Neuron (in vitro differentiated cells): ENCODE measurements around the gene B9D2.
A peak's percentile ranks its signal among the peaks of the same experiment; 100 is the strongest.
"Not testable (repeated sequence)": the region's sequence is repeated elsewhere in the genome, so short reads cannot be mapped to it uniquely, and the experiment has no call there.

Experiments used
- H2AFZ ChIP-seq: one replicate; pipeline ENCODE4 v1.6.1; 2013; ENCODE audit warnings: low read depth, mild to moderate bottlenecking, inconsistent platforms, low read length, moderate library complexity
- H3K27me3 ChIP-seq: one replicate; pipeline ENCODE4 v1.6.1; 2013; ENCODE audit warnings: low read length; ENCODE audit not compliant: insufficient read depth
- H3K36me3 ChIP-seq: one replicate; pipeline ENCODE4 v1.6.1; 2013; ENCODE audit warnings: low read length; ENCODE audit not compliant: insufficient read depth
- H3K4me1 ChIP-seq: one replicate; pipeline ENCODE4 v1.6.1; 2013; ENCODE audit warnings: low read length; ENCODE audit not compliant: insufficient read depth
- H3K4me3 ChIP-seq: 2 replicates; pipeline ENCODE4 v1.5.1; 2013; ENCODE audit warnings: mild to moderate bottlenecking, low read length, moderate library complexity
- H3K9me3 ChIP-seq: one replicate; pipeline ENCODE4 v1.6.1; 2013; ENCODE audit warnings: low read length

The B9D2 gene, protein sequence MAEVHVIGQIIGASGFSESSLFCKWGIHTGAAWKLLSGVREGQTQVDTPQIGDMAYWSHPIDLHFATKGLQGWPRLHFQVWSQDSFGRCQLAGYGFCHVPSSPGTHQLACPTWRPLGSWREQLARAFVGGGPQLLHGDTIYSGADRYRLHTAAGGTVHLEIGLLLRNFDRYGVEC

DNA sequence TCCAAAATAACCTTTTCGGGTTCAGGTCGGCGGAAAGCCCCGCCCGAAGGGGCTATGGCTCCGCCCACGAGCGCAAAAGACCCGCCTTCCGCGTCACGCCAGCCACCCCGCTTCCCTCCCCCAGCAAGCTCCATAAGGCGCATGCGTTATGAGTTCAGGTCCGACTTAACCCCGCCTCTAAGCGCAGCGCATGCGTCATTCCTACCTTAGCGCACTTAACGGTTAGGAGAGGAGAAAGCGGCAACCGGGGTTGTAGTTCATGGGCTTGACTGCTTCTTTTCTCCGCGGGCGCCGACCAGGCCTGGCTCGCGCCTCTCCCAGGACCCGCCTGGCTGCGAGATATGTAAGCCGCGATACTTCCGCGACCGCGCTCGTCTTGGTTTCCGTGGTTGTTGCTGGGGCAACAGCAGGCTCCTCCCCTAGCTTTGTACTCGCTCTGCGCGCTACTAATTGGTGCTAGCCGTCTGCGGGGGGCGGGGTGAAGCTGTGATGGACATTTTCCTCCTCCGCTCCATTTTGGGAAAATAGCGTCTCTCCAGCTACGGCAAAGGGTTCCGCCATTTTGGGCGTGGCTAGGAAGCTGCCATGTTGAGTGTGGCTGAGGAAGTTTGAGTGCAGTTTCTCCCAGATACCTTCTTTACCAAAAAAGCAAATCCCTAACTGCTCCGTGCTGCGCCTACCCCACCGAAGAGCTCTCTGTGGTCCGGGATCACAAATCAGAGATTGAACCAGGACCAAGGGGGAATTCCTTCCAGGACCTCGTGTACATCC is at the start of gene B9D2:
Gene B9D2, minus strand, starts transcription at position 397 of the 771 bp plus-strand sequence. CDS start 630 bp downstream, outside the sequence.
- no peaks in the 10 kb centered on the region for H3K27me3 ChIP-seq
- H3K4me3 ChIP-seq: peak within 1 kb of the TSS; percentile 74
- no peaks in the 10 kb centered on the region for H3K9me3 ChIP-seq
- peak within 1 kb of the TSS; percentile 52 for H2AFZ ChIP-seq
- H3K36me3 ChIP-seq: peaks cover 9% of the 10 kb centered on the region
- peaks cover 14% of the 10 kb centered on the region for H3K4me1 ChIP-seq

DNA sequence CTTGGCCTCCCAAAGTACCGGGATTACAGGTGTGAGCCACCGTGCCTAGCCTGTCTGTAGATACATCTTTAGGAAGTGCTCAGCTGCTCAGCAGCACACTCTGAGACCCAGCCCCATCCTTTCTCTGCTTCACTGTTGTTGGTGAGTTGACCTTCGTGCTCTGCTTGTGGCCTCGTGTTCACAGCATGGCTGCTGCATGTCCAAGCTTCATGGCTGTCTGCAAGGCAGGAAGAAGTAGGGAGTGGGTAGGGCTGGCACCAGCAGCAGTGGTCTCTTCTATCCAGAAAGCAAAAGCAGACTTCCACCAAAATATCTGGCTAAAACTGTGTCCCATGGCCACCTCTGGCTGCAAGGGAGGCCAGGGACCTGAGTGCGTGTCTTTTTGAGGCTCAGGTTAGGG is 49.0 kb upstream of the B9D2 start:
- Histone ChIP-seq H3K4me1 (no peaks in the 10 kb centered on the region), H3K9me3 (no peaks in the 10 kb centered on the region), H3K27me3 (no peaks in the 10 kb centered on the region), H3K4me3 (no peak overlapping the region), H2AFZ (no peak overlapping the region), H3K36me3 (peaks cover 35% of the 10 kb centered on the region)

DNA sequence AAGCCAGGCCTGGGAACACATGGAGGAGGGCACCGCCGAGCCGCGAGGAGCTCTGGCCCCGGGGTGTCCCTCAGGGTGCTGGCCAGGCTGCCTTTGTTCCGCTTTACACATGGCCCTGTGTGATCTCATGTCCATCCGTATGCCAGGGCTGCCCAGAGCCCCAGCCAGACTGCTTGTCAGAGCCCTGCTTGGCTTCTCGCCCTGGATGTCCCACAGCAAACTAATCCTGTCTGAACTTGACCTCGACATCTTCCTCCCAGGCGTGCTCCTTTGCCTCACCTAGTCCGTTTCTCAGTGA is 48.0 kb upstream of the B9D2 start:
- H2AFZ ChIP-seq: no peak overlapping the region
- H3K36me3 ChIP-seq: peaks cover 31% of the 10 kb centered on the region
- no peaks in the 10 kb centered on the region for H3K9me3 ChIP-seq
- H3K4me1 ChIP-seq: peaks cover 4% of the 10 kb centered on the region
- H3K27me3 ChIP-seq: no peaks in the 10 kb centered on the region
- no peak overlapping the region for H3K4me3 ChIP-seq

DNA sequence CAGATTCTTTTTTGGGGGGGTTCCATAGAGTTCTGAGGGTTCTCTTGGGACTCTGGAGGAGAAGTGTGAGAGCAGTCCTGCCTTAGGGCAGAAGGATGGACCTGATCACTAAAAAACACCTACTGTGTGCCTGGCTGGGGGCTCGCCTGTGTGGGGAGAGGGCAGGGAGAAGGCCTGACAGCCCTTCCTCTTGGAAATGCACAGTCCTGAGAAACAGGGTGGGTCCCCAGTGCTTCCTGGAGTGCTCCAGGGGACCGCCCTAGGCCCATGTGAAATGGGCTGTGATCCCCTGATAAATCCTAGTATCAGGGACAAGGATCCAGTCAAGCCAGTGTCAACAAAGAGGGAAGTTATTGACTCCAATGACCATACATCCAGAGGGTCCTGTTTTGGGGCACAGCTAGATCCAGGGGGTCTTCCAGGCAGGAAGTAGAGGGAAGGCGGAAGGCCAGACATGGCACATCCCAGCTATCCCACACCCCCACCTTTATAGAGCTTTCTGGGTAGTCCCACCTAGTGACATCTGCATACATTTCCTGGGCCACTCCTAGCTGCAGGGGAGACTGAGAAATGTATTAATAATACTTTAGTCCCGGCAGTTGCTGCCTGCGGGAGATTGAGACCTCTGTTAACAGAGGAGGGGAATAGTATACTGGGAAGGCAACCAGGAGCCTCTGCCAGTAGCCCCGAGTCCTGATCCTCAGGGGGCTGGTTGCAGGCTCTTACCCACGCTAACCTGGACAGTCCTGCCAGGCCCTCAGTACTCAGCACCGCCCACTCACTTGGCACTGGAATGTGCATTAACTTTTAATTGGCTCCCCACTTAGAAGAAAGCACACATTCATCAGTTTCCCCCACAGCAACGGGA is 47.4 kb upstream of the B9D2 start:
- Histone ChIP-seq H3K4me3 (no peak overlapping the region), H3K4me1 (peaks cover 4% of the 10 kb centered on the region), H3K9me3 (no peaks in the 10 kb centered on the region)

DNA sequence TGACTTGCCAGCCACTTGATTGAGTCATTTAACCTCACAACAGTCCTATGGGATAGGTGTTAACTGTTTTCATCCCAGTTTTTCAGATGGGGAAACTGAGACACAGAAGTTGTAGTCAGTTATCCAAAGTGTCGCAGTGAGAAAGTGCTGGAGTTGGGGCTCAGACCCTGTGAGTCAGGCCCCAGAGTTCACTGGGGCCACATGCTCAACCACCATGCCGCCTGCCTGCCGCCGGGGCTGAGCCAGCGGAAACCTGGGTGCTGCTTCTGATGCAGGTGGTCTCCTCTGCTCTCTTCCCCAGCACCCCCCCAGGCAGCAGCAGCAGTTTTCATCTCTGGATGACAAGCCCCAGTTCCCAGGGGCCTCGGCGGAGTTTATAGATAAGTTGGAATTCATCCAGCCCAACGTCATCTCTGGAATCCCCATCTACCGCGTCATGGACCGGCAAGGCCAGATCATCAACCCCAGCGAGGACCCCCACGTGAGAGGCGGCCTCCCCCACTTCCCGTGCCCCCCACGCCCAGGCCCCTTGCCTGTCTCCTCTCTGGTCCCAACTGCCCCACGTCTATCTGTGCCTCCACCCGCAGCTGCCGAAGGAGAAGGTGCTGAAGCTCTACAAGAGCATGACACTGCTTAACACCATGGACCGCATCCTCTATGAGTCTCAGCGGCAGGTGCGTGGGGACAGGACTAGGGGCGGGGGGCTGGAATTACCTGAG is 46.5 kb upstream of the B9D2 start:
- H3K4me3 ChIP-seq: no peak overlapping the region
- H3K9me3 ChIP-seq: no peaks in the 10 kb centered on the region
- no peaks in the 10 kb centered on the region for H3K27me3 ChIP-seq
- H3K36me3 ChIP-seq: peaks cover 28% of the 10 kb centered on the region
- H3K4me1 ChIP-seq: peaks cover 4% of the 10 kb centered on the region
- no peak overlapping the region for H2AFZ ChIP-seq

More for the DNA sequence above, 47.4 kb upstream of the B9D2 start:
- no peak overlapping the region for H2AFZ ChIP-seq
- H3K27me3 ChIP-seq: no peaks in the 10 kb centered on the region
- peaks cover 30% of the 10 kb centered on the region for H3K36me3 ChIP-seq

DNA sequence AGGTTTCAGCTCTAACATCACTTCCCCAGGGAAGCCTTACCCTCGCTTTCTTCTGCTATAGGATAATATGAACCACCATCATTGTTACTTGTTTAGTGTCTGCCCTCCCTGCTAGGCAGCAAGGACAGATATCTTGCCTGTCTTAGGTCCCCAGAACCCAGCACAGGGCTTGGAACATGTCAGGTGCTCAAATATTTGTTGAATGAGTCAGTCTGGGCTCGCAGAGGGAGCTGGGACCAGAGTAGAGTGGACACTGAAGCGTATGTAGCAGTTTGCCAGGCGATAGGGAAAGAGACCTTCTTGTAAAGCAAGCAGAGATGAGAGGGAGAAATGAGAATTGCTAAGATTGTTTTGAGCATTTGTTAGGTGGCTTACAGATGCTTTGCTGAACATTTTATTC is 45.3 kb upstream of the B9D2 start:
- Histone ChIP-seq H2AFZ (no peak overlapping the region), H3K4me1 (peaks cover 4% of the 10 kb centered on the region), H3K36me3 (peaks cover 17% of the 10 kb centered on the region), H3K9me3 (no peaks in the 10 kb centered on the region), H3K4me3 (no peak overlapping the region), H3K27me3 (no peaks in the 10 kb centered on the region)

DNA sequence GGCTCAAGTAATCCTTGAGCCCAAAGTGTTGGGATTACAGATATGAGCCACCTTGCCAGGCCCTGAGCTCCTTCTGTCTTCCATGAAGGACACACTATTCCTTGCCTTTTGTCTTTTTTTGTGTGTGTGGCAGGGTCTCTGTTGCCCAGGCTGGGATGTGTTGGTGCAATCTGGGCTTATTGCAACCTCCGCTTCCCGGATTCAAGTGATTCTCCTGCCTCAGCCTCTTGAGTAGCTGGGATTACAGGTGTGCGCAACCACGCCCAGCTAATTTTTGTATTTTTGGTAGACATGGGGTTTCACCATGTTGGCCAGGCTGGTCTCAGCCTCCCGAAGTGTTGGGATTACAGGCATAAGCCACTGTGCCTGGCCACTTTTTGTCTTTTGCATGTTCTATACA is 44.9 kb upstream of the B9D2 start:
- not testable (repeated sequence) for H3K9me3 ChIP-seq, H2AFZ ChIP-seq, H3K4me1 ChIP-seq, H3K4me3 ChIP-seq, H3K27me3 ChIP-seq
- H3K36me3 ChIP-seq: peaks cover 13% of the 10 kb centered on the region

DNA sequence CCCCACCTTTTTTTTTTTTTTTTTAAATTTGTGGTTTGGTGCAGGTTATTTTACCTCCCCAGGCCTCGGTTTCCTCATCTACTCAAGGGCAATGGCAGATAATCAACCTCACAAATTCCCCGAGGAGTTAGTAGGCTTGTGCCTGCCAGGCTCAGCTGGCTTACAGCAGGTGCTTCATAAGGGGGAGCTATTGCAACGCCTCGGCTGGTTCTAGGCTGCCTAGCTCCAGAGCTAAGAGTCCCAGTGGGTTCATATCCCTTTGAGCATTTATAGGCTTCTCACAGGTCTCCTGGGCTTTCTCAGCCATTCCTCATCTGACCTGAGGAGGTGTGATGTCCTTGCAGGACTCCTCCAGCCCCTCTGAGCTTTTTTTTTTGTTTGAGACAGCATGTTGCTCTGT is 44.3 kb upstream of the B9D2 start:
- H3K27me3 ChIP-seq: no peaks in the 10 kb centered on the region
- H3K4me3 ChIP-seq: no peak overlapping the region
- H2AFZ ChIP-seq: no peak overlapping the region
- H3K36me3 ChIP-seq: peaks cover 9% of the 10 kb centered on the region
- H3K4me1 ChIP-seq: peaks cover 4% of the 10 kb centered on the region
- no peaks in the 10 kb centered on the region for H3K9me3 ChIP-seq

DNA sequence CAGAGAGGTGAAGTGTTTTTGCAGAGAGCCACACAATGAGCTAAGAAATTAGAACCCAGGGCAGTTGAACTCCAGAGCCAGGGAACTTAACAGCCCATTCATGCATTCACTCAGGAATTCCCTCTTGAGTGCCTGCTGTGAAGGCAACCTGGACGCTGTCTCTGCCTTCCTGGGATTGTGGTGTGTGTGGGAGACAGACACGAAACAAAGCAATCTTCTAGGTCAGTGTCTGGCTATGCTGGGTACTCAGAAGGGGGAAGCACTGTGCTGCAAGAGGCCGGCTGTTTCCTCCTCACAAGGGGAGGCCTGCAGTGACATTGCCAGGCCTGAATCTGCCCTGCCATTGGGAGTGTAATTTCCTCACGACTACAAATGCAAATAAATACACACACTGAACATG is 43.3 kb upstream of the B9D2 start:
- Histone ChIP-seq H3K4me3 (no peak overlapping the region), H3K27me3 (no peaks in the 10 kb centered on the region), H3K36me3 (peaks cover 11% of the 10 kb centered on the region), H3K9me3 (no peaks in the 10 kb centered on the region), H2AFZ (no peak overlapping the region), H3K4me1 (peaks cover 4% of the 10 kb centered on the region)

DNA sequence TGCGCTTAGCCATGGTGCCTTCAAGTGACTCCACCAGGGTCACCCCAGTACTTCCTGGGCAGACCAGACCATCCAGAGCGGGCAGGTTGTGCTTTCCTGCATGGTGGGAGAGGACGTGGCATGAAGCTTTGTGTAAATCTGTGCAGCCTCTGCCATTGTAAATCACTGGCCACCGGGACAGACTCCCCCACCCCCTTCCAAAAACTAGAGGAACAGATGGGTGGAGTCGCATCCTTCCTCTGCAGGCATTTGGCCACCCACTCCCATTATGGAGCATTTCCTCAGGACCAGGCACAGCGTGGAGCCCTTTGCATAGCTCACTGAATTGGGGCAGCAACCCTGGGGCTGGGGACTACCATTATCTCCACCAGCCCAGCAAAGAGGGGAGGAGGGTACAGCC is 41.8 kb upstream of the B9D2 start:
- H3K4me1 ChIP-seq: peaks cover 4% of the 10 kb centered on the region
- H3K36me3 ChIP-seq: peaks cover 4% of the 10 kb centered on the region
- no peak overlapping the region for H3K4me3 ChIP-seq
- no peaks in the 10 kb centered on the region for H3K27me3 ChIP-seq
- H2AFZ ChIP-seq: no peak overlapping the region
- H3K9me3 ChIP-seq: no peaks in the 10 kb centered on the region

DNA sequence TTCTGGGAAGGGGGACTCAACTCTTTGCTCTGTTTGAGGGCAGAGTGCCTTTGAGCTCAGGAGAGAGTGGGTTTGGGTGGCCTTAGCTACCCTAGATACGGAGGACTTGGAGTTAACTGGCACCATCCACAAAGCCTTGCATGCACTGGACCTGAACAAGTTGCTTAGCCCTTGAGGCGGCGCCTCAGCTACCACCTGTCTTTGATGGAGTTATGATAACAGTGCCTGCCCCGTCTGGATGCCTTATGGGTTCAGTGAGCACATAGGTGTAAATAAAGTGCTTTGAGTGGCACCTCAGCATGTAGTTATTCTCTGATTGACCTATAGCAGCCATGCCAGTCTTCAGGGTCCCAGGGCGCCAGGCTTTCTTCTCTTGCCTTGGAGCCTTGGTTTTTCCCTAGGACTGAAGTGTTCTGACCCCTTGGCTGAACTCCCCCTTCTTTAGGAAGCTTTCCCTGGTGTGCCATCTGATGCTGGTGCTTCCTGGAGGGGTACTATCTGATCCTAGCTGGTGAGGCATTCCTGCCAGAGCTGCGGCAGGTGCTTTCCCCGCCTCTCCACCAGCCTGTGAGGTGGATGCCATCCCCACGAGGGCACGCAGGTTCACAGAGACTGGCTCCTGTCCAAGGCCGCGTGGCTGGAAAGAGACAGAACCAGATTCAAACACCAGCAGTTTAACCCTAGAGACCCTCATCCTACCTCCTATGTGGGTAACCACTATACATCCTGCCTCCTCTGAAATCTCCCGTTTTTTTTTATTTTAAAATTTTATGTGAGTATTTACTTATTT is 39.4 kb upstream of the B9D2 start:
- Histone ChIP-seq H3K27me3 (no peaks in the 10 kb centered on the region), H3K4me1 (peaks cover 13% of the 10 kb centered on the region), H2AFZ (no peak overlapping the region), H3K9me3 (no peaks in the 10 kb centered on the region), H3K4me3 (no peak overlapping the region), H3K36me3 (peaks cover 4% of the 10 kb centered on the region)

DNA sequence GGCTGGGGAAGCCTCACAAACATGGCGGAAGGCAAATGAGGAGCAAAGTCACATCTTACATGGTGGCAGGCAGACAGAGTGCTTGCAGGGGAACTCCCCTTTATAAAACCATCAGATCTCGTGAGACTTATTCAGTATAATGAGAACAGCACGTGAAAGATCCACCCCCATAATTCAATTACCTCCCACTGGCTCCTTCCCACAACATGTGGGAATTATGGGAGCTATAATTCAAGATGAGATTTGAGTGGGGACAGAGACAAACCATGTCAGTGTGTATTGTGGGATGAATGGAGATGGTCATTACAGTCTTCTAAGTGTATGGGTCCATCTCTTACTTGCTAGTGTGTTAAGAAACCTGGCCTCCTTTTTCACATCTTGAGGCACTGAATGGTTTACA is 38.1 kb upstream of the B9D2 start:
- Histone ChIP-seq H3K27me3 (no peaks in the 10 kb centered on the region), H3K9me3 (no peaks in the 10 kb centered on the region), H3K4me1 (peaks cover 13% of the 10 kb centered on the region), H3K36me3 (peaks cover 4% of the 10 kb centered on the region), H3K4me3 (no peak overlapping the region), H2AFZ (no peak overlapping the region)
